Common myeloid progenitor, CD34-positive (primary cell): ENCODE data around the gene KCNQ5.

Experiments
- CTCF ChIA-PET: fragments of 350-600 bp; sonication (Branson Sonifier 250); formaldehyde crosslinking; loops from one replicate; lab custom pipeline; 2021; ENCODE audit warnings: antibody characterized with exemption; lab: Charles Lee
- POLR2A ChIA-PET: fragments of 350-600 bp; sonication (Branson Sonifier 250); formaldehyde crosslinking; loops from one replicate; lab custom pipeline; 2021; ENCODE audit warnings: antibody characterized with exemption; lab: Charles Lee
- DNase-seq, 3 donors: peaks; one replicate each; pipeline versions ENCODE4 v3.0.0 to v3.0.0-alpha.2; 2013
- H3K27ac ChIP-seq, 2 experiments: 1 replicate in 1 of 2; 2 replicates in 1 of 2; pipeline ENCODE4 v1.7.0; 2013; ENCODE audit warnings: inconsistent platforms in 2 of 2, low read length in 2 of 2, mild to moderate bottlenecking in 2 of 2, low read depth in 1 of 2, moderate library complexity in 1 of 2; ENCODE audit not compliant: severe bottlenecking in 2 of 2, insufficient read depth in 1 of 2, poor library complexity in 1 of 2
- H3K27me3 ChIP-seq, 5 experiments: replicated peaks in 2 of 5; 1 replicate in 3 of 5; 2 replicates in 2 of 5; pipeline versions ENCODE4 v1.6.1 to v1.7.0; 2013; ENCODE audit warnings: low read length in 4 of 5, mild to moderate bottlenecking in 2 of 5, moderate library complexity in 2 of 5, inconsistent platforms in 1 of 5; ENCODE audit not compliant: insufficient read depth in 5 of 5, control insufficient read depth in 4 of 5
- H3K36me3 ChIP-seq, 4 experiments: 1 replicate in 2 of 4; 2 replicates in 2 of 4; pipeline versions ENCODE4 v1.6.1 to v1.7.0; 2013; ENCODE audit warnings: low read length in 3 of 4, control low read depth in 1 of 4, mild to moderate bottlenecking in 1 of 4; ENCODE audit not compliant: control insufficient read depth in 4 of 4, insufficient read depth in 4 of 4
- H3K4me1 ChIP-seq, 4 experiments: 1 replicate in 3 of 4; 2 replicates in 1 of 4; pipeline versions ENCODE4 v1.6.1 to v1.7.1; 2013; ENCODE audit warnings: low read length in 3 of 4, mild to moderate bottlenecking in 3 of 4, control low read depth in 1 of 4, inconsistent platforms in 1 of 4, moderate library complexity in 1 of 4; ENCODE audit not compliant: control insufficient read depth in 4 of 4, insufficient read depth in 4 of 4; ENCODE audit errors: control extremely low read depth in 1 of 4
- H3K4me3 ChIP-seq, 7 experiments: 1 replicate in 4 of 7; 2 replicates in 3 of 7; pipeline versions ENCODE4 v1.5.1 to v1.7.0; 2013; ENCODE audit warnings: mild to moderate bottlenecking in 7 of 7, low read length in 6 of 7, moderate library complexity in 6 of 7, inconsistent platforms in 2 of 7, low read depth in 2 of 7, control low read depth in 1 of 7; ENCODE audit not compliant: insufficient read depth in 4 of 7, control insufficient read depth in 1 of 7; ENCODE audit errors: extremely low read depth in 1 of 7
- H3K9me3 ChIP-seq, 5 experiments: 1 replicate in 4 of 5; 2 replicates in 1 of 5; pipeline versions ENCODE4 v1.6.1 to v1.7.1; 2013; ENCODE audit warnings: low read length in 4 of 5, mild to moderate bottlenecking in 2 of 5, inconsistent platforms in 1 of 5, low read depth in 1 of 5, moderate library complexity in 1 of 5; ENCODE audit not compliant: control insufficient read depth in 4 of 5, insufficient read depth in 2 of 5; ENCODE audit errors: control extremely low read depth in 1 of 5
- WGBS: methylation state at CpG from one replicate; pipeline ENCODE4 v1.1.5; 2013; ENCODE audit not compliant: insufficient coverage; 5-methylcytosine and 5-hydroxymethylcytosine counted together

KCNQ5 gene

GRCh38 chr6:72733045-72733444, 111.2 kb downstream of the KCNQ5 start:
- no peak overlapping the region for H3K4me3 ChIP-seq
- CTCF ChIA-PET: no interaction called here

GRCh38 chr6:72738091-72738490, 116.2 kb downstream of the KCNQ5 start:
- WGBS: 100% methylated on average over 1 of the region's 4 CpGs
- H3K27ac ChIP-seq: no peak overlapping the region
- no peaks in the 10 kb centered on the region for H3K27me3 ChIP-seq
- H3K4me3 ChIP-seq: no peak overlapping the region
- peaks cover 0 to 4% (median 0%) of the 10 kb centered on the region in 4 experiments for H3K36me3 ChIP-seq
- ChIA-PET CTCF (no interaction called here), POLR2A (no interaction called here)
- DNase-seq: no peak
- no peaks in the 10 kb centered on the region for H3K9me3 ChIP-seq
- H3K4me1 ChIP-seq: peaks cover 0 to 13% (median 0%) of the 10 kb centered on the region in 4 experiments

More at GRCh38 chr6:72733045-72733444, 111.2 kb downstream of the KCNQ5 start:
- H3K27ac ChIP-seq: no peak overlapping the region
- no peaks in the 10 kb centered on the region for H3K27me3 ChIP-seq
- H3K36me3 ChIP-seq: peaks cover 0 to 7% (median 0%) of the 10 kb centered on the region in 4 experiments
- peaks cover 0 to 2% (median 0%) of the 10 kb centered on the region in 4 experiments for H3K4me1 ChIP-seq
- DNase-seq: no peak
- POLR2A ChIA-PET: no interaction called here
- 100% methylated on average over 1 of the region's 2 CpGs for WGBS
- H3K9me3 ChIP-seq: peaks cover 0 to 9% (median 3%) of the 10 kb centered on the region in 5 experiments

- peak in 1 of 3 donors; percentile 26 for DNase-seq
- POLR2A ChIA-PET: no interaction called here
- CTCF ChIA-PET: no interaction called here
These were observed 117.5 kb downstream of the KCNQ5 start for GRCh38 chr6:72739368-72739779.

DNA sequence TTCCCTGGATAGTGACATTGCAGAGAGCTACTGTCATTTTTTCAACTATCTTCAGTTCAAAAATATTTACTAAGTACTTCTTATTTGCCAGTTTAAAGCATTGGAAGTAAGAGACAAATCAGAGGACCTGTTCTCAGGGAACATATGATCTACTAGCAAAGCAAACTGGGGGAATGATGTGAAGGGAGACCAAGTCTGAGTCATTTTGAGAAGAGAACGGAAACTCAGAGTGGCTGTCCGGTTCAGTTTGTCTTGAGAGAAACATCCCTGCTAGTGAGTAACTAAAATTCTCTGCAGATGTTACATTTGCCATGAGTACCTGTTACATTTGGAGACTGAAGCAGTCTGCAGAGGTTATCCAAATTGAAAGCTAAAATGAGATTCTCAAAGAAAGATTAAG, 118.3 kb downstream of the KCNQ5 start:
- no peak overlapping the region for H3K4me3 ChIP-seq
- H3K9me3 ChIP-seq: no peaks in the 10 kb centered on the region
- DNase-seq: no peak
- WGBS: 88% methylated on average over 2 of the region's 2 CpGs
- ChIA-PET POLR2A (no interaction called here), CTCF (interaction anchor here (0.9 kb wide), 1 partner anchor 26 kb away, joined by 3 read pairs; no protein-coding TSS in a partner anchor)
- H3K36me3 ChIP-seq: peaks cover 0 to 6% (median 0%) of the 10 kb centered on the region in 4 experiments
- H3K4me1 ChIP-seq: peaks cover 0 to 13% (median 0%) of the 10 kb centered on the region in 4 experiments
- no peak overlapping the region for H3K27ac ChIP-seq
- no peaks in the 10 kb centered on the region for H3K27me3 ChIP-seq

More at GRCh38 chr6:72739368-72739779, 117.5 kb downstream of the KCNQ5 start:
- H3K27ac ChIP-seq: no peak overlapping the region
- no peaks in the 10 kb centered on the region for H3K27me3 ChIP-seq
- peaks cover 0 to 6% (median 0%) of the 10 kb centered on the region in 4 experiments for H3K36me3 ChIP-seq
- WGBS: 55% methylated on average over 2 of the region's 3 CpGs
- H3K9me3 ChIP-seq: no peaks in the 10 kb centered on the region
- H3K4me3 ChIP-seq: no peak overlapping the region
- H3K4me1 ChIP-seq: peaks cover 0 to 13% (median 0%) of the 10 kb centered on the region in 4 experiments

GRCh38 chr6:72741083-72741482, 119.2 kb downstream of the KCNQ5 start:
- Histone ChIP-seq H3K27ac (no peak overlapping the region), H3K9me3 (no peaks in the 10 kb centered on the region), H3K27me3 (no peaks in the 10 kb centered on the region), H3K4me1 (peaks cover 0 to 13% (median 0%) of the 10 kb centered on the region in 4 experiments), H3K36me3 (peaks cover 0 to 6% (median 0%) of the 10 kb centered on the region in 4 experiments), H3K4me3 (no peak overlapping the region)
- 96% methylated on average over 3 of the region's 3 CpGs for WGBS
- ChIA-PET POLR2A (no interaction called here), CTCF (interaction anchor here (0.9 kb wide), 1 partner anchor 27 kb away, joined by 3 read pairs; no protein-coding TSS in a partner anchor)
- DNase-seq: no peak

GRCh38 chr6:72742001-72742673, 120.3 kb downstream of the KCNQ5 start:
- DNase-seq: no peak
- Histone ChIP-seq H3K9me3 (no peaks in the 10 kb centered on the region), H3K36me3 (peaks cover 0 to 6% (median 0%) of the 10 kb centered on the region in 4 experiments), H3K27ac (no peak overlapping the region), H3K4me3 (no peak overlapping the region), H3K4me1 (peaks cover 0 to 13% (median 0%) of the 10 kb centered on the region in 4 experiments), H3K27me3 (no peaks in the 10 kb centered on the region)
- 100% methylated on average over 2 of the region's 5 CpGs for WGBS
- ChIA-PET CTCF (no interaction called here), POLR2A (no interaction called here)

- H3K36me3 ChIP-seq: peaks cover 0 to 2% (median 0%) of the 10 kb centered on the region in 4 experiments
- no peaks in the 10 kb centered on the region for H3K9me3 ChIP-seq
- CTCF ChIA-PET: no interaction called here
- no peak for DNase-seq
- H3K4me1 ChIP-seq: peaks cover 0 to 3% (median 0%) of the 10 kb centered on the region in 4 experiments
- no peak overlapping the region for H3K4me3 ChIP-seq
- POLR2A ChIA-PET: no interaction called here
- 85% methylated on average over 1 of the region's 2 CpGs for WGBS
- H3K27ac ChIP-seq: no peak overlapping the region
- H3K27me3 ChIP-seq: no peaks in the 10 kb centered on the region
These were observed 124.4 kb downstream of the KCNQ5 start for GRCh38 chr6:72746276-72746675.
